A673 (cell line): Measurements from ENCODE around the gene TMIGD3.

Experiments
- EZH2 ChIP-seq: fragments of 200-600 bp; sonication (generic); IDR thresholded peaks from 2 replicates; pipeline ENCODE4 v1.6.1; 2017; ENCODE audit warnings: borderline replicate concordance, low read depth, mild to moderate bottlenecking, mixed read lengths, antibody characterized with exemption, low read length; ENCODE audit not compliant: poor library complexity, severe bottlenecking
- TF ChIP-seq, protein P1 (sequence below): fragments of 300-800, 200-600 bp; sonication (generic); conservative IDR thresholded peaks from 2 replicates; pipeline ENCODE4 v1.5.1; 2017; ENCODE audit warnings: low read depth, mild to moderate bottlenecking, antibody characterized with exemption, low read length, moderate library complexity, mixed read lengths

DNA sequence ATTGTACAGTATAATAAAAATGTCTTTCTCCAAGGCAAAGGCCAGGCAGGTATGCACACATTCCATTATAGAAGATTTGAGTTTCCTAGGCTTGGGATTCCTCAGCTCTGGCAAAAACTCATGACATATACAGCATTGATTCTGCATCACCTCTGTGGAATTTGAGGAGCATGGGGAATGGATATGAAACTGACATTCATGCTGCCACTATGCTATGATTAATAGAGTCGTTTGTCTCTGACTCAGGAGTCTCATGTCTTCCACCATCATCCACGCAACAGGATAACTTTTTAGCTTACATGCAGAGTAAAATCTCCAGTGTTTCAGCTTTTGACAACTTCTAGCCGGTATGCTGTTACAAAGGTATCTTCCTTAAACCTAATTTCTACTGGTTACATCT is 49.8 kb upstream of the TMIGD3 start:
- TF ChIP-seq, protein P1, sequence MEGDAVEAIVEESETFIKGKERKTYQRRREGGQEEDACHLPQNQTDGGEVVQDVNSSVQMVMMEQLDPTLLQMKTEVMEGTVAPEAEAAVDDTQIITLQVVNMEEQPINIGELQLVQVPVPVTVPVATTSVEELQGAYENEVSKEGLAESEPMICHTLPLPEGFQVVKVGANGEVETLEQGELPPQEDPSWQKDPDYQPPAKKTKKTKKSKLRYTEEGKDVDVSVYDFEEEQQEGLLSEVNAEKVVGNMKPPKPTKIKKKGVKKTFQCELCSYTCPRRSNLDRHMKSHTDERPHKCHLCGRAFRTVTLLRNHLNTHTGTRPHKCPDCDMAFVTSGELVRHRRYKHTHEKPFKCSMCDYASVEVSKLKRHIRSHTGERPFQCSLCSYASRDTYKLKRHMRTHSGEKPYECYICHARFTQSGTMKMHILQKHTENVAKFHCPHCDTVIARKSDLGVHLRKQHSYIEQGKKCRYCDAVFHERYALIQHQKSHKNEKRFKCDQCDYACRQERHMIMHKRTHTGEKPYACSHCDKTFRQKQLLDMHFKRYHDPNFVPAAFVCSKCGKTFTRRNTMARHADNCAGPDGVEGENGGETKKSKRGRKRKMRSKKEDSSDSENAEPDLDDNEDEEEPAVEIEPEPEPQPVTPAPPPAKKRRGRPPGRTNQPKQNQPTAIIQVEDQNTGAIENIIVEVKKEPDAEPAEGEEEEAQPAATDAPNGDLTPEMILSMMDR = no peak
- TF ChIP-seq EZH2 = no peak
